AG04450 (cell line): ENCODE results near the gene ACYP1. TPM values are rescaled to one million over a fixed set of nuclear protein-coding genes. Genes with fewer than 3 reads are reported as not detected.

ENCODE experiments used
- CTCF ChIA-PET: fragments of 300-600, 350-600 bp; formaldehyde crosslinking; extraction: SDS; loops from one replicate; lab custom pipeline; 2022; ENCODE audit warnings: antibody characterized with exemption, inconsistent platforms; lab: Charles Lee
- POLR2A ChIA-PET: fragments of 350-600 bp; formaldehyde crosslinking; extraction: SDS; loops from one replicate; lab custom pipeline; 2021; ENCODE audit warnings: antibody characterized with exemption, inconsistent platforms; lab: Yijun Ruan, JAX
- DNase-seq: peaks from one replicate; pipeline ENCODE4 v3.0.0-alpha.2; 2011; ENCODE audit warnings: low read depth, low spot score
- H3K27ac ChIP-seq: one replicate; pipeline ENCODE4 v1.5.1; 2012; ENCODE audit warnings: low read depth, low read length, control low read depth
- H3K27me3 ChIP-seq: one replicate; pipeline ENCODE4 v1.6.0; 2012; ENCODE audit warnings: low read length; ENCODE audit not compliant: control insufficient read depth, insufficient read depth
- H3K4me3 ChIP-seq: 2 replicates; pipeline ENCODE4 v1.5.1; 2011; ENCODE audit warnings: mild to moderate bottlenecking, low read depth, low read length, control low read depth
- H3K9me3 ChIP-seq: 2 replicates; pipeline ENCODE4 v1.5.1; 2012; ENCODE audit warnings: low read length; ENCODE audit not compliant: control insufficient read depth, insufficient read depth
- polyA plus RNA-seq: library from polyadenylated mRNA; depleted of rRNA; stranded (reverse); fragments of >200 nt; gene quantifications from 2 replicates; pipeline ENCODE4 v1.2.3, GENCODE V29; 2011
- TF ChIP-seq, protein P1 (sequence below): IDR thresholded peaks from 2 replicates; pipeline ENCODE4 v1.5.1; 2011; ENCODE audit warnings: low read depth, low read length, control low read depth, inconsistent platforms

Gene ACYP1
- polyA plus RNA-seq, 1 experiment: 18.4 TPM

DNA sequence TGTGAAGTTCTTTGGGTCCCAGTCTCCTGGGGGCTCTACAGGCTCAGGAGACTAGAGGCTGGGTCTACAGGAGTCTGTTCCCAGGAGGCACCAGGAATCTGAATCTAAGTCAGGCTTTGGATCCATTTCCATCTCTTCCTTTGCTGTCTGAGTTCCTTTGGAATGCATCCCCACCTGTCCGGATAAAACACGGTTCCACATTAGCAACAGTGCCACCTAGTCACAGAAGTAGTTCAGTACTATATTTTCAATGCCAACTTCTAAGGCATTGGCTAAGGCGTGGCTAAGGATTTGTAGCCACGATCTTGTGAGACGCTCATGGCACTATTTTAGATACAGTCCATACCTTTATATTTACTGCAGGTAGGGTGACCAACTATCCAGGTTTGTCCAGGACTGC, 20.7 kb upstream of the ACYP1 start:
- TF ChIP-seq, protein P1, sequence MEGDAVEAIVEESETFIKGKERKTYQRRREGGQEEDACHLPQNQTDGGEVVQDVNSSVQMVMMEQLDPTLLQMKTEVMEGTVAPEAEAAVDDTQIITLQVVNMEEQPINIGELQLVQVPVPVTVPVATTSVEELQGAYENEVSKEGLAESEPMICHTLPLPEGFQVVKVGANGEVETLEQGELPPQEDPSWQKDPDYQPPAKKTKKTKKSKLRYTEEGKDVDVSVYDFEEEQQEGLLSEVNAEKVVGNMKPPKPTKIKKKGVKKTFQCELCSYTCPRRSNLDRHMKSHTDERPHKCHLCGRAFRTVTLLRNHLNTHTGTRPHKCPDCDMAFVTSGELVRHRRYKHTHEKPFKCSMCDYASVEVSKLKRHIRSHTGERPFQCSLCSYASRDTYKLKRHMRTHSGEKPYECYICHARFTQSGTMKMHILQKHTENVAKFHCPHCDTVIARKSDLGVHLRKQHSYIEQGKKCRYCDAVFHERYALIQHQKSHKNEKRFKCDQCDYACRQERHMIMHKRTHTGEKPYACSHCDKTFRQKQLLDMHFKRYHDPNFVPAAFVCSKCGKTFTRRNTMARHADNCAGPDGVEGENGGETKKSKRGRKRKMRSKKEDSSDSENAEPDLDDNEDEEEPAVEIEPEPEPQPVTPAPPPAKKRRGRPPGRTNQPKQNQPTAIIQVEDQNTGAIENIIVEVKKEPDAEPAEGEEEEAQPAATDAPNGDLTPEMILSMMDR: no peak
- no peaks in the 10 kb centered on the region for H3K27me3 ChIP-seq
- H3K9me3 ChIP-seq: no peaks in the 10 kb centered on the region
- no peak for DNase-seq
- no peak overlapping the region for H3K27ac ChIP-seq
- POLR2A ChIA-PET: no interaction called here
- no peak overlapping the region for H3K4me3 ChIP-seq
- CTCF ChIA-PET: interaction anchor here (0.7 to 1.0 kb wide), 2 partner anchors 32 to 224 kb away, joined by 3 read pairs; no protein-coding TSS in a partner anchor

DNA sequence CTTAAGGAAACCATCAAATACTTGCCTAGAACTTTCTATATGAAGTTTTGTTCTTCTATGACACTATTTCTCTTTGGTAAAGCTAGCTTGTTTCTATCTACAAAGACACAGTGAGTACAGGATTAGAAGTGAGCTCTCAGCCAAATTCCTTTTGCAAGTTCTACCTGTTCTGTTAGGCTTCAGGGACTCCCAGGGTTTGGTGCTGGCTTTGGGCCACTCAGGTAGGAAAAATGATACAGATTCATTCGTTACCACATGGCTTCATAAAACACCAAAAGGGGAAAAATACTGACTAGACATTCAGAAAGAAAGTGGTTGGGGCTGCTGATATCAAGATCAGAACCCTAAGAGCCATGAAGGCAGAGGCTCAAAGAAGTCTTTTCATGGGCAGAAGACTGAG, 19.4 kb upstream of the ACYP1 start:
- CTCF ChIA-PET: interaction anchor here (1.3 kb wide), 1 partner anchor 178 kb away, joined by 3 read pairs; no protein-coding TSS in a partner anchor
- POLR2A ChIA-PET: no interaction called here
- DNase-seq: no peak
- no peaks in the 10 kb centered on the region for H3K27me3 ChIP-seq
- TF ChIP-seq, protein P1: no peak
- no peak overlapping the region for H3K4me3 ChIP-seq
- no peaks in the 10 kb centered on the region for H3K9me3 ChIP-seq
- no peak overlapping the region for H3K27ac ChIP-seq

DNA sequence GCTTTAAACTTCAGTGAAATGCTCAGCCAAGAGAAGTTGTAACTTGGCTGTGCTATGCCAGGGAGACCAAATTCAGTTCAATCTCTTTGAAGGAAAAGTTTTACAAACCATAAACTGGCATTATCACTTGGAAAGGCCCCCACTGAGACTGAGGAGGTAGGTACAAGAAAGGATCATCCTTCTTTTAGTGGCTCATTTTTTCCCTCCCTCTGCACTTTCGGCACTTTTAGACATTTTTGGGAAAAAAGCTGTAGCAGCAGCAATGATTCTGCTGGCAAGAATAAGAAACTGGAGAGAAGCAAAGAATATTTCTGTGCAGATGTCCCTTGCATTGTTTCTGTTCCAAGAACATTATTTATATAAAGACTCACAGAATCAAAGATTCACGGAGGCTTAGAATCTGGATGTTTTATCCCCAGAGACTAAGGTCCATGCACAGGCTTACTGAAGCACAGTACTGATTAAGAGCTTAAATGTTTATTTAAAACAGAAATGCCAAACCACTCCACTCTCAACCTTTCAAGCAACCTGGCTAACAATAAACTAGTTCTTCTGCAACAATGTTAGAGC, 17.9 kb upstream of the ACYP1 start:
- H3K27me3 ChIP-seq: no peaks in the 10 kb centered on the region
- H3K4me3 ChIP-seq: no peak overlapping the region
- H3K27ac ChIP-seq: no peak overlapping the region
- TF ChIP-seq, protein P1: no peak
- CTCF ChIA-PET: interaction anchor here (1.0 to 1.1 kb wide), 2 partner anchors 176 to 221 kb away, joined by 3 to 5 read pairs; no protein-coding TSS in a partner anchor
- no peaks in the 10 kb centered on the region for H3K9me3 ChIP-seq
- DNase-seq: no peak
- POLR2A ChIA-PET: no interaction called here

DNA sequence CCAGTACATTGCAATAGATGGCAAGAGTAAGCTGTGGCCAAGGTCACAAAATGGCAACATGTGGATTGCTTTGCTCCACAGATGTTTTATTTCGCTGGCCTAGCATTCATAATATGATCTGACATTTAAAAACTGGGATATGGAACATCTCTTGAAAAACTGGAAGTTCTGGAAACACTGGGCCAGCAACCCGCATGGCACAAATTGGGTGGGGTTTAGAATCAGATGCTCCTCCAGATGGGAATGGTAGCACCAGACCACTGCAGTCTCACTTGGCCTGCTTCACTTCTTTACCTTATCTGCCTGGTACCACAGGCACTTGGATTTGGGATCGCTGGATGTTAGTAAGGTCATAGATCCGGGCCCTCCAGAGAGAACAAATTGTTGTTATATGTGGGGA, 15.7 kb upstream of the ACYP1 start:
- Histone ChIP-seq H3K27ac (no peak overlapping the region), H3K4me3 (no peak overlapping the region), H3K9me3 (no peaks in the 10 kb centered on the region), H3K27me3 (no peaks in the 10 kb centered on the region)
- ChIA-PET CTCF (interaction anchor here (0.8 to 2.7 kb wide), 3 partner anchors 9 to 174 kb away, joined by 5 to 17 read pairs (median 9); partner anchors contain the start of gene ACYP1), POLR2A (no interaction called here)
- DNase-seq: no peak
- TF ChIP-seq, protein P1: no peak

DNA sequence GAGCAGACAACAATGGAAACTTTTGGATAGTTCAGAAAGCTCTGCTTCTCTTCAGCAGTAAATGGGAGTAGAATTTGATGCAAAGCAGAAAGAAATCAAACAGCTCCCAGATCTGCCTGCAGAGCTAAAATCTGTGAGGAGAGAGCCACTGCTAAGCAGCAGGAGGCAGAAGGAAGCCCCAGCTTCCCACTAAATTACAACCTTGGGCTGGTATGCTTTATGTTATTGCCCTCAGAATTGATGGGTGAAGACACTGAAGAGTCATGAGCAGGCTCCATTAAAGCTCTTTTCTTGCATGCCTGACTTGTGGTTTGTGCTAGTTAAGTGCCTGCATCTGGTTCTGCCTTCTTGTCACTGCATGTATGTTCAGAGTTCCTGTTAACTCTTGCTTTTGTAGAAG, 14.0 kb upstream of the ACYP1 start:
- H3K27me3 ChIP-seq: no peaks in the 10 kb centered on the region
- no peak overlapping the region for H3K4me3 ChIP-seq
- TF ChIP-seq, protein P1: no peak
- DNase-seq: no peak
- ChIA-PET POLR2A (no interaction called here), CTCF (interaction anchor here (2.7 kb wide), 2 partner anchors 10 to 172 kb away, joined by 9 to 17 read pairs; no protein-coding TSS in a partner anchor)
- no peak overlapping the region for H3K27ac ChIP-seq
- H3K9me3 ChIP-seq: no peaks in the 10 kb centered on the region
